ENCODE results near the gene MAP1LC3B2.

MAP1LC3B2 gene

GRCh38 chr12:116559162-116559935 is at the start of gene MAP1LC3B2:
MAP1LC3B2 (plus strand) TSS chr12:116559381; CDS start chr12:116575943, 16,562 bp downstream.
- peak; percentile 19 for DNase-seq (ENCODE audit: low read depth, low spot score)

GRCh38 chr12:116513944-116514343 is 45.2 kb upstream of the MAP1LC3B2 start:
- no peak for DNase-seq (ENCODE audit: low read depth, low spot score)

GRCh38 chr12:116515684-116516083 is 43.5 kb upstream of the MAP1LC3B2 start:
- no peak for DNase-seq (ENCODE audit: low read depth, low spot score)

- DNase-seq (ENCODE audit: low read depth, low spot score): no peak
Observed at GRCh38 chr12:116516657-116517056, 42.5 kb upstream of the MAP1LC3B2 start.

GRCh38 chr12:116517431-116518045 is 41.6 kb upstream of the MAP1LC3B2 start:
- DNase-seq (ENCODE audit: low read depth, low spot score): no peak

- DNase-seq (ENCODE audit: low read depth, low spot score): no peak
Observed at GRCh38 chr12:116520225-116520760, 38.9 kb upstream of the MAP1LC3B2 start.

GRCh38 chr12:116520801-116521471 is 38.2 kb upstream of the MAP1LC3B2 start:
- DNase-seq (ENCODE audit: low read depth, low spot score): no peak

- DNase-seq (ENCODE audit: low read depth, low spot score): no peak
Observed at GRCh38 chr12:116524311-116524710, 34.9 kb upstream of the MAP1LC3B2 start.

- DNase-seq (ENCODE audit: low read depth, low spot score): no peak
Observed at GRCh38 chr12:116524964-116525379, 34.2 kb upstream of the MAP1LC3B2 start.

- no peak for DNase-seq (ENCODE audit: low read depth, low spot score)
Observed at GRCh38 chr12:116525418-116526001, 33.7 kb upstream of the MAP1LC3B2 start.

GRCh38 chr12:116528065-116528464 is 31.1 kb upstream of the MAP1LC3B2 start:
- no peak for DNase-seq (ENCODE audit: low read depth, low spot score)

- no peak for DNase-seq (ENCODE audit: low read depth, low spot score)
Observed at GRCh38 chr12:116528498-116528897, 30.7 kb upstream of the MAP1LC3B2 start.

- DNase-seq (ENCODE audit: low read depth, low spot score): no peak
Observed at GRCh38 chr12:116529048-116529447, 30.1 kb upstream of the MAP1LC3B2 start.

GRCh38 chr12:116529686-116530085 is 29.5 kb upstream of the MAP1LC3B2 start:
- DNase-seq (ENCODE audit: low read depth, low spot score): no peak

GRCh38 chr12:116532428-116532827 is 26.8 kb upstream of the MAP1LC3B2 start:
- DNase-seq (ENCODE audit: low read depth, low spot score): no peak

- DNase-seq (ENCODE audit: low read depth, low spot score): no peak
Observed at GRCh38 chr12:116532986-116533342, 26.2 kb upstream of the MAP1LC3B2 start.

- peak; percentile 53 for DNase-seq (ENCODE audit: low read depth, low spot score)
Observed at GRCh38 chr12:116533343-116534251, 25.6 kb upstream of the MAP1LC3B2 start.

- no peak for DNase-seq (ENCODE audit: low read depth, low spot score)
Observed at GRCh38 chr12:116534311-116535121, 24.7 kb upstream of the MAP1LC3B2 start.

- no peak for DNase-seq (ENCODE audit: low read depth, low spot score)
Observed at GRCh38 chr12:116535241-116535640, 23.9 kb upstream of the MAP1LC3B2 start.
